SKM-1 treated with dmso at 0.1 percent for 144 hours (cell line): ENCODE measurements around the gene RXFP3.
"Not testable (repeated sequence)": the region's sequence is repeated elsewhere in the genome, so short reads cannot be mapped to it uniquely, and the experiment has no call there.

ENCODE experiments used
- DNase-seq: peaks from one replicate; lab custom pipeline; 2025; ENCODE audit not compliant: unreplicated experiment; lab: John Stamatoyannopoulos, UW

The RXFP3 gene

GRCh38 chr5:33933723-33934169, 2.4 kb upstream of the RXFP3 start:
- DNase-seq: no peak

GRCh38 chr5:33934176-33934575, 2.0 kb upstream of the RXFP3 start:
- no peak for DNase-seq

DNA sequence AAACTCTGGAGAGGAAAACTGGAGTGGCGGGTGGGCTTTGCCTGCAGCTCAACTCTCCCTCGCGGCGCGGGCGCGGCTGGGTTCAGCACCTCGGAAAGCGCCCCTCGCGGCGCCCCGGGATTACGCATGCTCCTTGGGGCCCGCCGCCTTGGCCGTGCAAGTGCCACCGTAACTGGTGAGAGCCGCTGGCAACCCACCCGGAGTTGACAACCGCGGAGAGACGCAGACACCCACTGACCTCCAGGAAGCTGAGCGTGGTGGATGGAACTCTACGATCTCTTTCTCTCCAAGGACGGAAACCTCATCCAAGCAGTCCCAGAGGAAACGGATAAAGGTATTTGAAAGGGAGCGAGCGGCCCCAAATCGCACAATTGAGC, 194 bp upstream of the RXFP3 start:
- DNase-seq: no peak

DNA sequence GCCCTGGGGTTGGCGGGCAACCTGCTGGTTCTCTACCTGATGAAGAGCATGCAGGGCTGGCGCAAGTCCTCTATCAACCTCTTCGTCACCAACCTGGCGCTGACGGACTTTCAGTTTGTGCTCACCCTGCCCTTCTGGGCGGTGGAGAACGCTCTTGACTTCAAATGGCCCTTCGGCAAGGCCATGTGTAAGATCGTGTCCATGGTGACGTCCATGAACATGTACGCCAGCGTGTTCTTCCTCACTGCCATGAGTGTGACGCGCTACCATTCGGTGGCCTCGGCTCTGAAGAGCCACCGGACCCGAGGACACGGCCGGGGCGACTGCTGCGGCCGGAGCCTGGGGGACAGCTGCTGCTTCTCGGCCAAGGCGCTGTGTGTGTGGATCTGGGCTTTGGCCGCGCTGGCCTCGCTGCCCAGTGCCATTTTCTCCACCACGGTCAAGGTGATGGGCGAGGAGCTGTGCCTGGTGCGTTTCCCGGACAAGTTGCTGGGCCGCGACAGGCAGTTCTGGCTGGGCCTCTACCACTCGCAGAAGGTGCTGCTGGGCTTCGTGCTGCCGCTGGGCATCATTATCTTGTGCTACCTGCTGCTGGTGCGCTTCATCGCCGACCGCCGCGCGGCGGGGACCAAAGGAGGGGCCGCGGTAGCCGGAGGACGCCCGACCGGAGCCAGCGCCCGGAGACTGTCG, 976 bp downstream of the RXFP3 start:
- no peak for DNase-seq

DNA sequence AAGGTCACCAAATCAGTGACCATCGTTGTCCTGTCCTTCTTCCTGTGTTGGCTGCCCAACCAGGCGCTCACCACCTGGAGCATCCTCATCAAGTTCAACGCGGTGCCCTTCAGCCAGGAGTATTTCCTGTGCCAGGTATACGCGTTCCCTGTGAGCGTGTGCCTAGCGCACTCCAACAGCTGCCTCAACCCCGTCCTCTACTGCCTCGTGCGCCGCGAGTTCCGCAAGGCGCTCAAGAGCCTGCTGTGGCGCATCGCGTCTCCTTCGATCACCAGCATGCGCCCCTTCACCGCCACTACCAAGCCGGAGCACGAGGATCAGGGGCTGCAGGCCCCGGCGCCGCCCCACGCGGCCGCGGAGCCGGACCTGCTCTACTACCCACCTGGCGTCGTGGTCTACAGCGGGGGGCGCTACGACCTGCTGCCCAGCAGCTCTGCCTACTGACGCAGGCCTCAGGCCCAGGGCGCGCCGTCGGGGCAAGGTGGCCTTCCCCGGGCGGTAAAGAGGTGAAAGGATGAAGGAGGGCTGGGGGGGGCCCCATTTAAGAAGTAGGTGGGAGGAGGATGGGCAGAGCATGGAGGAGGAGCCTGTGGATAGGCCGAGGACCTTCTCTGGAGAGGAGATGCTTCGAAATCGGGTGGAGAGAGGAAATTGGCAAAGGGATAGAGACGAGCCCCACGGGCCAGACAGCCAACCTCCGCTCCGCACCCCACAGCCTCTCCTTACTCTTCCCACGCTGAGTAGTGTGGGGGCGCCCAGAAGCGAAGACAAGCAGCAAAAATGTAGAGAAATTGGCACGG, 1.7 kb downstream of the RXFP3 start:
- DNase-seq: no peak

- no peak for DNase-seq
These were observed 2.3 kb downstream of the RXFP3 start for GRCh38 chr5:33938507-33938796.

DNA sequence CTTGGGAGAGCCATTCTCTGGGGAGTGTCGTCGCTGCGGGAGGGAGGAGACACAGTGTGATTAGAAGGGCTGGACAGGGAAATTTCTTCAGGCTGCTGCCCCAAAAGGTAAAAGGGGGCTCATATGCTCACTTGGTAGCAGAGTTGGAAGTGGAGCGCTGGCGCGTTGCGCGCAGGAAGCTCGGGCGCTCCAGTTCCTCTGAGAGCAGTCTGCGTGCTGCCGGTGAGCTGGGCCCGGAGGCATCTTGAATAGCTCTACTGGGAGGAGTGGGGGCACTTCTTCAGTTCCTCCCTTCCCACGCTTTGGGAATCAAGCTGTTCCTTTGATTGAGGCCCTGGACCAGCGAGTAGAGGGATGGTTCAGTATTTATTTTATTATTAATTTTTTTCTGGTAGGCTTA, 2.7 kb downstream of the RXFP3 start:
- no peak for DNase-seq

GRCh38 chr5:33939556-33940262, 3.5 kb downstream of the RXFP3 start:
- DNase-seq: no peak

- no peak for DNase-seq
These were observed 4.9 kb downstream of the RXFP3 start for GRCh38 chr5:33941090-33941489.

DNA sequence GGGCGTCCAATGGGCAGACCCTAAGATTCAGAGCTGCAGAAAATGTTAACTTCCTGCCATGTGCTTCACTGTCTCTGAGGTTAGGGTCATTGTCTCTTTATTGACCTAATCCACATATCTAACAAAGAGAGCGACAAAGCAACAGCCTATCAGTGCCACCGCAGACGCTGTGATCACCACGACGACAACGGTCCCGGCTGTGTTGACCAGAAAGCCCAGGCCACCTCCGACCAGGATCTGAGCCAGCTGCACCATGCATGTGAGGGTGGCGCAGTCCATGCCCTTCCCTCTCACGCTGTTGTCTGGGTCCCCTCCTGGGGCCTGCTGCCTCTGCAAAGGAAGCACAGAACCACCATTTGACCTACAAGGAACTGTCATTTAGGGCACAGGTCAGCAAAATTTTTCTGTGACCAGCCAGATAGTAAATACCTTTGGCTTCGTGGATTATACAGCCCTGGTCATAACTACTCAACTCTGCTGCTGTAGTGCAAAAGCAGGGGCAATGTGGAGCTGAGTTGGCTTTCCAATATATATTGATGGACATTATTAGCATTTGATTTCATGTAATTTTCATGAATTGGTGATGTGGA, 8.5 kb downstream of the RXFP3 start:
- DNase-seq: no peak

- DNase-seq: not testable (repeated sequence)
These were observed 16.0 kb downstream of the RXFP3 start for GRCh38 chr5:33952175-33952574.

- no peak for DNase-seq
These were observed 21.5 kb downstream of the RXFP3 start for GRCh38 chr5:33957577-33958150.

GRCh38 chr5:33958176-33958575, 22.0 kb downstream of the RXFP3 start:
- no peak for DNase-seq

- DNase-seq: no peak
These were observed 28.0 kb downstream of the RXFP3 start for GRCh38 chr5:33964132-33964700.

- DNase-seq: no peak
These were observed 30.6 kb downstream of the RXFP3 start for GRCh38 chr5:33966805-33967204.

GRCh38 chr5:33968211-33969005, 32.2 kb downstream of the RXFP3 start:
- no peak for DNase-seq

DNA sequence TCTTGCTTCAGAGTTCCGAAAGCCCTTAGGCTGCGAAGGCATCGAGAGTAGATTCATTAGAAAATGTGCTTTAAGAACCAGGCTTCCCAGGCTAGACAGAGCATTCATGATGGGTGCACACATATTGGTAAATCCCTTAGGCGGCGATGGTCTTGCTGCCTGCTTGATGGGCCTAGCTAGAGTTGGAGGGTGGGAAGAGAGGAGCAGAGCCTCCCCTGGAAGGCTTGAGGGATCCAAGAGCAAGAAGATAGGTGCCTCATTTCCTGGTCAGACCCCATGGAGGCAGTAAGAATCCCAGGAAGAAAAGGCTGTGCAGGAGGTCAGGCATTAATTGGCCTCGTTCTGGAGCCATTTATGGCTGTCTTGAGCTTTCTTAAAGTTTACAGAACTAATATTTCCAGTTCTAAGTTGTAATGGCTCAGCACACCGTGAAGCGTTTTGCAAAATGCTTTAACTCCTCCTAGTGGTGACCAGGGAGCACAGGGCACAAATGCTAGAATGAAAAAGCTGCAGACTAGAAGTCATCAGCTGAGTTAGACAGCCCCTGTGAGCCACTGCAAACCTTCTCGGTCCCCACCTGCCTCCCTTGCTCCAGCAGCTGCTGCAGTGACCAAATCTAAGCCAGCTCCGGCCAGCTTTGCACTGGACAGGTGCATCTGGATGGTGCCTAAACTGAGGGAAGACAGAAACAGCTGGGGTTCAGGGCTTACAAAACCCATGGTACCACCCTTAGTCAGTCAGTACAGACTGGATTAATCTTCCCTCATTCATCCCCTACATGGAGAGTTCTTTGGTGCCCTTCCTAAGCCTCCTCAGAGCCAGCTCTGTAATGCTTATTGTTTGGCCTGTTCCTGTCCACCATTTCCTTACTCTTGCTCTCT, 33.6 kb downstream of the RXFP3 start:
- no peak for DNase-seq

- no peak for DNase-seq
These were observed 37.1 kb downstream of the RXFP3 start for GRCh38 chr5:33973271-33973670.

DNA sequence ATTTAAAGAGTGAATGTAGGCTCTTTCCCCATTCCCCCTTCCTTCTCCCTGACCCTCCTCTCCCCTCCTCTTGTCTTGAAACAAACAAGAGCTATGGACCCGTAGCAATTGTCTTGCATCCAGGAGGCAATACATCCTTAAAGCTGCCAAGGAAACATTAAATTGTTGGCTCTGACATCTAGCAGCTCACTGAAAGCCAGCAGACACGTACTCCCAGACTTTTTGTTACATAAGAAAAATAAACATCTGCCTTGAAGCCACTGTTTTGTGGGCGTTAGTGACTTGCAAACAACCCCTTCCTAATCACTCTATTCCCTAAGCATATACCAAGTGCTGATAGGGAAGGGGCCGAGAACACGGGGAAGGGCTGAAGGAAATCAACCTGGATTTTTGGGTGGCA, 39.7 kb downstream of the RXFP3 start:
- DNase-seq: no peak
